Mesodermal cell (in vitro differentiated cells): ENCODE data around the gene CYP27A1.

Experiments used
- H3K27ac ChIP-seq: 2 replicates; pipeline ENCODE4 v1.7.0; 2013; ENCODE audit warnings: mild to moderate bottlenecking, low read depth, low read length, moderate library complexity; ENCODE audit not compliant: severe bottlenecking
- H3K36me3 ChIP-seq: 2 replicates; pipeline ENCODE4 v1.7.1; 2013; ENCODE audit warnings: mild to moderate bottlenecking, low read length, moderate library complexity; ENCODE audit not compliant: control insufficient read depth, insufficient read depth
- H3K4me1 ChIP-seq: one replicate; pipeline ENCODE4 v1.7.1; 2013; ENCODE audit warnings: mild to moderate bottlenecking, low read length; ENCODE audit not compliant: insufficient read depth, control insufficient read depth, poor library complexity, severe bottlenecking
- H3K4me3 ChIP-seq: 2 replicates; pipeline ENCODE4 v1.7.0; 2013; ENCODE audit warnings: low read length, control low read depth, mild to moderate bottlenecking; ENCODE audit not compliant: insufficient read depth, poor library complexity, severe bottlenecking; ENCODE audit errors: extremely low read depth
- H3K9me3 ChIP-seq: 2 replicates; pipeline ENCODE4 v1.7.1; 2013; ENCODE audit warnings: mild to moderate bottlenecking, low read length, moderate library complexity; ENCODE audit not compliant: control insufficient read depth
- WGBS, 2 experiments: methylation state at CpG; one replicate each; pipeline ENCODE4 v1.1.5; 2013; ENCODE audit warnings: missing lambda C conversion rate in 2 of 2; ENCODE audit not compliant: insufficient coverage in 2 of 2; 5-methylcytosine and 5-hydroxymethylcytosine counted together

The CYP27A1 gene

DNA sequence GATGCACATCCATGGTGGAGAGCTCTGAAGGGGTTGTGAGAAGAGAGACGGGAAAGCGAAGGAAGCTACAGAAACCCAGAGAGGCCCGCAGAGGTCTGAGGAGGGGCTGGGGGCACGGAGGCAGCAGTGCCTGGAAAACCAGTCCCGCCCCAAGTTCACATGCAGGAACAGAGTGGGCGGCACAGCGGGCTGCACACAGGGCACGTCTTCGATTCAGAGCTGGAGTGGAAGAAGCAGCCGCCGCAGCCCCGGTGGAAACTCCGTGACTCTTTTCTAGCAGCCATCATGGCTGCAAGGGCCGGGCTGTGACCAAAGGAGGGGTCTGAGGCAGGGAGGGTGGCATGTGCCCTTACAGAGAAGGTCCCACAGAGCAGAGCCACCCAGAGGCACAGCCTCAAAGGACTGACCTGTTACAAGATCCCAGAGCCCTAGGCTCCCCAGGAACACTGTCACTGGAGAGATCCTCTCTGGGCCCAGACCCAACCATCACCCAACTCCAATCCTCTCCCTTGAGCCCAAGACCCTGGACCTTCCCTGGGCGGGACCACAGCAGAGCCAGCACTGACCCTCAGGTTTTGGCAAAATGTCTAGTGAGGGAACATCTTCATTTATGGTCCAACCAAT, 38.9 kb downstream of the CYP27A1 start:
- peaks cover 12% of the 10 kb centered on the region for H3K36me3 ChIP-seq
- H3K9me3 ChIP-seq, result no peaks in the 10 kb centered on the region
- H3K4me1 ChIP-seq, result no peaks in the 10 kb centered on the region
- H3K4me3 ChIP-seq, result no peak overlapping the region
- 93 to 98% methylated on average over 11 to 15 of the region's 15 CpGs for WGBS, 2 experiments
- H3K27ac ChIP-seq, result no peak overlapping the region

DNA sequence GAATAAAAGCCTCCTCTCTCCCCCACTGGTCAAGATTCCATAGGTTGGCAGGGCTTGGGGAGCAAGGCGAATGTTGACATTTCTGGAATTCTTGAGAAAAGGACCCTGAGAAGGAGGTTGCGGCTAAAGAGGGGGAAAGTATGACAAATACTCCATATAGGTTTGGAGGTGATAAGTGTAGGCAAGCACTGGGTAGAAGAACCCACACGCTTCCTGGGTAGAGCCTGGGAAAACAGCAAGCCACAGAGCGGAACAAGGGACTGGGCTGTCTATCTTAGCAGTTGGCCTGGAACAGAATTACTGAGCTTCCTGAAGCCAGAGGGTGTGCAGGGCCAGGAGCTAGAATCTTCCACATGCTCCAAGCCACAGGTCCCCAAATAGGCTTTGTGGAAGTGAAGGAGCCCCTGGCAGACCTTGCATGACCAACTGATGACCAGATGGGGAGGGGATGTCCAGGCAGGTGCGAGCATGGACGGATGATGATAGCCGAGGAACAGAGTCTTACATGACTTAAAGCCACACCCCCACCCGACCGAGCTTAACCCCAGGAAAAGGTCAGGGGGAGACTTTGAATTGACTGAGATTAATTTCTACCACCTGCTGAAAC, 39.8 kb downstream of the CYP27A1 start:
- Histone ChIP-seq H3K4me1 (no peaks in the 10 kb centered on the region), H3K36me3 (peaks cover 12% of the 10 kb centered on the region), H3K27ac (no peak overlapping the region), H3K9me3 (no peaks in the 10 kb centered on the region), H3K4me3 (no peak overlapping the region)
- 90% methylated on average over 4 of the region's 9 CpGs; no CpG with 5 or more reads in 1 of the 2 experiments for WGBS, 2 experiments

DNA sequence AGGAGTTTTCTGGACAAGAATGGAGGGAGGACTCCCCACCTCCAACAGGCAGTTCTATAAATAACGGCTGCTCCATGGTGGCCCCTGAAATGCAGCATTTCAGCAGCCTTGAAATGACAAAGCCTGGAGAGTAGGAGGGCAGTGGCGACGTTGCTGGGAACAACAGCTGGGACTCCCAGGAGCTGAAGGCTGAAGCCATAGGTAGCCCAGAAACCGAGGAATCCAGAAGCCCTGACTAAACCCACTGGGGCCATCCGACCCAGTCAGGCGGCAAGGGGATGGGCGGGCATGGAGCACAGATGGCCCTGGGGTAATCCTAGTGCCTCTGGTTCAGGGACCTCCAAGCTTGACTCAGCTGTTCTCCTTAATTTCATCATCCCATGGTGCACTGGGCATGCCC, 40.7 kb downstream of the CYP27A1 start:
- Histone ChIP-seq H3K4me3 (no peak overlapping the region), H3K36me3 (peaks cover 9% of the 10 kb centered on the region), H3K27ac (no peak overlapping the region), H3K4me1 (no peaks in the 10 kb centered on the region), H3K9me3 (no peaks in the 10 kb centered on the region)
- whole genome bisulfite sequencing, 2 experiments, result 72 to 86% methylated on average over 5 to 7 of the region's 7 CpGs

DNA sequence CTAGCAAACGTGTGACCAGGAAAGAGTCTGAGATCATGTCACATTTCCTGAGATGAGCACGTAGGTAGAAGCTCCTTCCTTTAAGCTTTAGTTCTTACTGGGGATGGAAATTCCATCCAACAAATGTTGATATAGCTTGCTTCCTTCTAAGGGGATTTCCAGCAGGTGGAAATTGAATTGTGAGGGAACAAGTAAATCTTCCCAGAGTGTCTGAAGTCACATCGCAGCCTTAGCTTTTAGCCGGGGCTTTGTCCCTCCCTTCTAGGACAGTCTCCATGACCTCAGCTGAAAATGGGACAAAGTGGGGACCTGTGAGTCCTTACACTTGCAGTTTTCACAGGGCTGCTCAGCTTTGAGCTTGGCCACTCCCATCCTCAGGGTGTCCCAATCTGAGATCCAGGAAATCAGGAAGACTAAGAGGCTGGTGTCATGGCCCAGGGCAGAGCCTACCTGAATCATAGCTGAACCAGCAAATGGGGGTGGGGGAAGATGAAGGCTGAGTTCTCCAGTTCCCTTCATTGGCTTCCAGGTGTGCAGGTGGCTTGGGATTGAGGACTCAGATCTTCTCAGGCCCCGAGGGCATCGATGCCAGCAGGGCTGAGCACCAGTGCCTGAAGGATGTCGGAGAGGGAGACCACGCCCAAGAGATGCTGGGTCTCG, 41.4 kb downstream of the CYP27A1 start:
- WGBS, 2 experiments, result 98% methylated on average over 8 to 9 of the region's 9 CpGs
- peaks cover 6% of the 10 kb centered on the region for H3K36me3 ChIP-seq
- no peak overlapping the region for H3K4me3 ChIP-seq
- no peaks in the 10 kb centered on the region for H3K4me1 ChIP-seq
- H3K27ac ChIP-seq, result no peak overlapping the region
- H3K9me3 ChIP-seq, result no peaks in the 10 kb centered on the region

DNA sequence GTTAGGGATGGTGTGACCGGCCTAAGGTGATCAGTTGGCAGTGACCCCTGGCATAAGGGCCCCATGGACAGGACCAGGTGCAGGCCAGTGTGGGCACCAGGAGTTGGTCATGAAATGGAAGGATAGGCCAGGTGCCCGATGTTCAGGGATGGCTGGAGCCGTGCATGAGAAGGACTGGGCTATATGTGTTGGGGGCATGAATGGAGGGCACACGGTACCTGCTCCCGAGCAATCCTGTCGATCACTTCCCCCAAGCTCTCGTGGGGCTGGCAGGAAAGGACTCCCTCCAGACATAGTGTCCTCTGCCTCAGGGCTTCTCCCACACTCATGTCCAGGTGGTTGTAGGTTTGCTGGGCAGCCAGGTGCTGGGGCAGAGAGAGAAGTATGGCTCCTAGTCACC, 42.1 kb downstream of the CYP27A1 start:
- Histone ChIP-seq H3K9me3 (no peaks in the 10 kb centered on the region), H3K27ac (no peak overlapping the region), H3K36me3 (no peaks in the 10 kb centered on the region), H3K4me3 (no peak overlapping the region), H3K4me1 (no peaks in the 10 kb centered on the region)
- WGBS, 2 experiments, result 97 to 98% methylated on average over 6 to 7 of the region's 7 CpGs

DNA sequence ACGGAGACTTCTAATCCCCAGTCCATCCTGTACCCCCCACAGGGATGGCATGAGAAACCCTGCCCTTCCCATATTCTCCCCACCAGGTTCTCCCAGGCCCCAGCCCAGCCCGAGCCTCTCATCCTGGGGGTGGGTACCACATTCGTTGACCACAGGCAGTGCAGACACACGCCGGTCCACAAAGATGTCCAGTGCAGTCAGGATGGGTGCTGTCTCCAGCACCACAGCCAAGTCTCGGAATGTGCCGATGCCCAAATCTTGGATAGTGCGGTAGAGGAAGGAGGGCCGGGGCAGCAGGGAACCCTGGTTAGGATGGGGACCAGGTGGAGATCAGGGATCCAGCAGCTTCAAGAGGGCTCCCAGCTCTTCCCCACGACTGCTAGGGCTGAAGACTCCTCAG, 44.8 kb downstream of the CYP27A1 start:
- Histone ChIP-seq H3K9me3 (no peaks in the 10 kb centered on the region), H3K36me3 (no peaks in the 10 kb centered on the region), H3K4me1 (no peaks in the 10 kb centered on the region), H3K4me3 (no peak overlapping the region), H3K27ac (no peak overlapping the region)
- 91 to 93% methylated on average over 9 of the region's 10 CpGs for WGBS, 2 experiments

DNA sequence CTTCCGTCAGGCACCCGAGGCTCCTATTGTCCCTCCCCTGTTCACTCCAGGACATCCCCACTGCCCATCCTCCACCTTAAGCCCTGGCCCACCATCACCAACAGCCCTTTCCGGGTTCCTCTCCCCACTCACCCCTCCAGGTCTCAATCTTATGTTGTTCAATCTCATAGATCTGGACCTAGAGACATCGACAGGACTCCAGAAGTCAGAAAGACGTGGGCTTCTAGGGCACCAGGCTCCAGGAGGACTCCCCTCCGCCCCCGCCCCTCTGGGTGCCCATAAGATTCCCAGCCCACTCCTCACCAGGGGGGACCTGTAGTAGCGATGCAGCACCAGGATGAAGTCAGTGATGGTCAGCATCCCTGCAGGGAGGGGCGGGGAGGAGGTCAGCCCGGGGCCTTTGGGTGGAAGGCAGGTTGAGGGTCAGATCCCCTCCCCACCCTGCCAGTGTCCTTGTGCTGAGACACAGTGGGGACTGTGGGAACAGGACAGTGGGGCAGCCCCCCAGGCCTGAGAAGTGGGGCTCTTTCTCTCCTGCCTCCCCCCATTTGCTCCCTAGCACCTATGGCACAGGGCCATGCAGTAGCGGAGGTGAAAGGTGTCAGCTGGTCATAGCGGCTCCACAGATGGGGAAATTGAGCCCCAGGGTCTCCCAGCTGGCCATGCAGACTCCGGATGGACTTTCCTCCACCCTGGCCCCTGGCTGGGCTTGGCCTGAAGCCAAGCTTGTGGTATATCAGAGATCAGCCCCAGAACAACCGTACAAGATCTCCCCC, 45.9 kb downstream of the CYP27A1 start:
- no peaks in the 10 kb centered on the region for H3K36me3 ChIP-seq

DNA sequence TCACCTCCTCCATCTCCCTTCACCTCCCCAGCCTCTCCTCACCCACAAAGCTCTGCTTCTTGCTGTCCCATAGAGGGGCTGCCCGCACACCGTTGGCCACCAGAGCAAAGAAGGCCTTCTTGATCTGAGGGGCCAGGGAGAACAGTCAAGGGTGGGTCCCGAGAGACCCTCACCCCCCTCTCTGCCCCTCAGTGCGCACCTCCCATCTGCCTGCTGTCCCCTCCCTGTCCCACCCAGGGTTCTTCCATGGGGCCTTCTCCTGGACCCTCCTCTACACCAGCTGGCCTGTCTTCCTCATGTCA, 46.5 kb downstream of the CYP27A1 start:
- no peak overlapping the region for H3K4me3 ChIP-seq
- H3K4me1 ChIP-seq, result peaks cover 5% of the 10 kb centered on the region
- 97 to 100% methylated on average over 3 to 4 of the region's 4 CpGs for WGBS, 2 experiments
- no peaks in the 10 kb centered on the region for H3K9me3 ChIP-seq
- H3K27ac ChIP-seq, result no peak overlapping the region
- no peaks in the 10 kb centered on the region for H3K36me3 ChIP-seq

More for the DNA sequence above, 45.9 kb downstream of the CYP27A1 start:
- Histone ChIP-seq H3K27ac (no peak overlapping the region), H3K9me3 (no peaks in the 10 kb centered on the region), H3K4me3 (no peak overlapping the region), H3K4me1 (peaks cover 3% of the 10 kb centered on the region)
- 77 to 85% methylated on average over 9 of the region's 14 CpGs for WGBS, 2 experiments

DNA sequence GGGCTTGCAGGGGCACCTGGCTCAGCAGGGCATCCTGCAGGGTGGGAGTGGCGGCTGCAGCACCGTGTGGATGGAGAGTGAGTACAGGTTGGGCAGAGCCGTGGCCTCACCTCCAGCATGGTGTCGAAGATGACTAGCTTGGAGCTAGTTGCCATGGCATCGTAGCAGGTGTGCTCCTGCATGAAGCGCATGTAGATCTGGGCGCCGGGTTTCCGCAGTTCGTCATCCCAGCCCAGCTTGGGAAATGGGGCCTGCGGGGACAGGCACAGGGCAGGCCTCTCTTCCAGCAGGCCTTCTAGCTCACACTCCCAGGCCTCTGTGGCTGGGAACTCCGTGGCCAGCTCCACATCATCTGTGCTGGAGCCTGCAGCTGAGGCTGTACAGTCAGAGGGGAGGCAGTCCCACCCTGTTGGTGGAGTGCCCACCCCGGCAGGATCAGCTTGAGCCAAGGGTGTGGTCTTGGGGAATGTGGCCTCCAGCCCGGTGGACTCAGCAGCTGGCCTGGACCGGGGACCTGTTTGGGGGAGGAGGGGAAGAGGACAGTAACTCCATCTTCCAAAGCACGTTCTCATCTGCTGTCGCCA, 48.0 kb downstream of the CYP27A1 start:
- Histone ChIP-seq H3K9me3 (no peaks in the 10 kb centered on the region), H3K4me1 (peaks cover 5% of the 10 kb centered on the region), H3K27ac (no peak overlapping the region), H3K4me3 (no peak overlapping the region), H3K36me3 (no peaks in the 10 kb centered on the region)
- WGBS, 2 experiments, result 94 to 97% methylated on average over 12 to 13 of the region's 17 CpGs

DNA sequence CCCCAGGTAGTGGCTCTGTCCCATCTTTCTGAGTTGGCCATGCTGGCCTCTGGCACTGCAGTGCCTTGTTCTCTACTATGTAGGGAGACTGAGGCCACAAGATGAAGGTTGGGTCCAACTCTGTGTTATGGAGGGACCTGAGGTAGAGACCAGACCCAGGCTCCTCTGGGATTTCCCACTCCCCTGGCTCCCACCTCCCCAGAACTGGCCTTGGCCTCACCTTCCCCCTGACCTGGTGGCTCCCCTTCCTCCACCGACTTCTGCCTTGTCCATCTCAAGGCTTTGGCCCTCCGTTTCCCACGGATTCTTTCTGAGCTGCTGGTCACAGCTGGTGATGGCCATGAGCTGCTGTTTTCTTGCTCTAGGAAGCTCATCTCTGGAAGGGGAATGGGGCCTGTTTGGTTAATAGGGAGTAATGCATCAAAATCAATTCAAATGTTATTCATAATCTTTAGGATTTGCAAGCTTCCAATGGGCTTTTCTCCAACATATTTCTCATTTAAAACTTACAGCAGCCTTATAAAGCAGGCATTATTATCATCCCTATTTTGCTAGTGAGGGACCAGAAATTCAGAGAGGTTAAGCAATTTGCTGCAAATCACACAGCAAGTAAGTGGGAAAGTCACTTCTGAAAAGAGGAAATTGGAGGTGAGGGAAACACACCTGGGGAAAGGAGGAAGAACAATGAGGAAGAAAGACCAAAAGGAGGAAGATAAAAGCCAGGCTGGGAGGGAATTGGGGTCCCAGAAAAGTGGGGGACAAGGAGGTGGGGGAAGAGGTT, 48.8 kb downstream of the CYP27A1 start:
- H3K4me1 ChIP-seq, result peaks cover 5% of the 10 kb centered on the region
- no peaks in the 10 kb centered on the region for H3K9me3 ChIP-seq
- WGBS, 2 experiments, result no CpG with 5 or more reads among the region's 3 CpGs
- no peaks in the 10 kb centered on the region for H3K36me3 ChIP-seq
- H3K27ac ChIP-seq, result no peak overlapping the region
- H3K4me3 ChIP-seq, result no peak overlapping the region
